A673 (cell line): ENCODE measurements around the gene LRRC30. TPM values are rescaled to one million over a fixed set of nuclear protein-coding genes. Genes with fewer than 3 reads are reported as not detected.
"Not testable (repeated sequence)": the region's sequence is repeated elsewhere in the genome, so short reads cannot be mapped to it uniquely, and the experiment has no call there.

Experiments used
- BruUV-seq: library from RNA; stranded (reverse); fragments of 400-500 nt; replicated peaks from 2 replicates; lab custom pipeline; 2021; lab: Mats Ljungman, UMichigan
- CTCF ChIA-PET: fragments of 300-600 bp; sonication (Branson Sonifier 250); formaldehyde crosslinking; loops from one replicate; lab custom pipeline; 2022; ENCODE audit warnings: antibody characterized with exemption; lab: Charles Lee
- POLR2A ChIA-PET: fragments of 300-600 bp; sonication (Branson Sonifier 250); formaldehyde crosslinking; loops from one replicate; lab custom pipeline; 2022; ENCODE audit warnings: antibody characterized with exemption; ENCODE audit not compliant: low non-redundant PET; lab: Charles Lee
- DNase-seq: peaks from one replicate; pipeline ENCODE4 v3.0.0-alpha.2; 2015; ENCODE audit warnings: low spot score
- H3K27ac ChIP-seq: fragments of 200-600 bp; sonication (generic); 2 replicates; pipeline ENCODE4 v1.5.1; 2016; ENCODE audit warnings: mixed run types, low read depth, mild to moderate bottlenecking, mixed read lengths, antibody characterized with exemption, low read length; ENCODE audit not compliant: poor library complexity, severe bottlenecking
- H3K27me3 ChIP-seq: fragments of 200-600 bp; sonication (generic); replicated peaks from 2 replicates; pipeline ENCODE4 v1.6.1; 2017; ENCODE audit warnings: mixed run types, low read depth, mild to moderate bottlenecking, mixed read lengths, antibody characterized with exemption, low read length; ENCODE audit not compliant: insufficient read depth, poor library complexity
- H3K36me3 ChIP-seq: fragments of 200-600 bp; sonication (generic); 2 replicates; pipeline ENCODE4 v1.6.1; 2016; ENCODE audit warnings: mixed run types, mild to moderate bottlenecking, mixed read lengths, antibody characterized with exemption, low read length; ENCODE audit not compliant: insufficient read depth, poor library complexity, severe bottlenecking
- H3K4me1 ChIP-seq: fragments of 200-600 bp; sonication (generic); 2 replicates; pipeline ENCODE4 v1.6.1; 2017; ENCODE audit warnings: mixed run types, mild to moderate bottlenecking, mixed read lengths, antibody characterized with exemption, low read length; ENCODE audit not compliant: insufficient read depth, poor library complexity, severe bottlenecking
- H3K4me3 ChIP-seq: fragments of 200-600 bp; sonication (generic); 2 replicates; pipeline ENCODE4 v1.5.1; 2016; ENCODE audit warnings: low read depth, mixed run types, mild to moderate bottlenecking, mixed read lengths, low read length; ENCODE audit not compliant: poor library complexity, severe bottlenecking
- H3K9me3 ChIP-seq: fragments of 200-600 bp; sonication (generic); 2 replicates; pipeline ENCODE4 v1.6.1; 2016; ENCODE audit warnings: mixed run types, low read depth, mild to moderate bottlenecking, mixed read lengths, antibody characterized with exemption, low read length; ENCODE audit not compliant: poor library complexity, severe bottlenecking
- EZH2 ChIP-seq: fragments of 200-600 bp; sonication (generic); IDR thresholded peaks from 2 replicates; pipeline ENCODE4 v1.6.1; 2017; ENCODE audit warnings: borderline replicate concordance, low read depth, mild to moderate bottlenecking, mixed read lengths, antibody characterized with exemption, low read length; ENCODE audit not compliant: poor library complexity, severe bottlenecking
- intact Hi-C: fragments of 100-400 bp; cut with micrococcal nuclease; formaldehyde crosslinking; loops from one replicate; pipeline ENCODE4 v1.10.0; 2022; ENCODE audit not compliant: unreplicated experiment
- total RNA-seq: library from RNA; stranded (reverse); gene quantifications from 2 replicates; pipeline ENCODE4 v1.2.3, GENCODE V29; 2021
- TF ChIP-seq, protein P1 (sequence below): fragments of 300-800, 200-600 bp; sonication (generic); conservative IDR thresholded peaks from 2 replicates; pipeline ENCODE4 v1.5.1; 2017; ENCODE audit warnings: low read depth, mild to moderate bottlenecking, antibody characterized with exemption, low read length, moderate library complexity, mixed read lengths

The LRRC30 gene
- total RNA-seq, 1 experiment from 2014 or later = not detected

DNA sequence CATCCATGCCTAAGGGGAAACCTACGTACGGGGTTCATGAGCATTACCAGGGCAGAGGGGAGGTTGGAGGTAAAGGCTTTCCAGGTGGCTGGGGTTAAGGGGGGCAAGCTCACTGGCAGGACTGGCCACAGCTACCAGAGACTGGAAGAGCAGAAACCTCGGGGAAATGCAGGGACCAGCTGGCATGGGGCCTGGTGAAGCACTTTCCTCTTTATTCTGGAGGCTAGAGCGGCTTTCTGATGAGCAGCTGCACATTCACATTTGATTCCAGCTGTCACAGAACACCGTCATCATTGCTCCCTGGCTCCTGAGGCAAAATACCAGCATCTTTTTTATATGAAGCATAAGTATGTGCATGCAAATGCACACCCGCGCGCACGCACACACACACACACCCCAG lies 28.7 kb upstream of the LRRC30 start:
- TF ChIP-seq EZH2 = no peak
- TF ChIP-seq, protein P1, sequence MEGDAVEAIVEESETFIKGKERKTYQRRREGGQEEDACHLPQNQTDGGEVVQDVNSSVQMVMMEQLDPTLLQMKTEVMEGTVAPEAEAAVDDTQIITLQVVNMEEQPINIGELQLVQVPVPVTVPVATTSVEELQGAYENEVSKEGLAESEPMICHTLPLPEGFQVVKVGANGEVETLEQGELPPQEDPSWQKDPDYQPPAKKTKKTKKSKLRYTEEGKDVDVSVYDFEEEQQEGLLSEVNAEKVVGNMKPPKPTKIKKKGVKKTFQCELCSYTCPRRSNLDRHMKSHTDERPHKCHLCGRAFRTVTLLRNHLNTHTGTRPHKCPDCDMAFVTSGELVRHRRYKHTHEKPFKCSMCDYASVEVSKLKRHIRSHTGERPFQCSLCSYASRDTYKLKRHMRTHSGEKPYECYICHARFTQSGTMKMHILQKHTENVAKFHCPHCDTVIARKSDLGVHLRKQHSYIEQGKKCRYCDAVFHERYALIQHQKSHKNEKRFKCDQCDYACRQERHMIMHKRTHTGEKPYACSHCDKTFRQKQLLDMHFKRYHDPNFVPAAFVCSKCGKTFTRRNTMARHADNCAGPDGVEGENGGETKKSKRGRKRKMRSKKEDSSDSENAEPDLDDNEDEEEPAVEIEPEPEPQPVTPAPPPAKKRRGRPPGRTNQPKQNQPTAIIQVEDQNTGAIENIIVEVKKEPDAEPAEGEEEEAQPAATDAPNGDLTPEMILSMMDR = no peak
- Histone ChIP-seq H3K9me3 (peaks cover 19% of the 10 kb centered on the region), H3K4me1 (no peaks in the 10 kb centered on the region), H3K27ac (no peak overlapping the region), H3K36me3 (no peaks in the 10 kb centered on the region), H3K4me3 (no peak overlapping the region), H3K27me3 (no peaks in the 10 kb centered on the region)
- POLR2A ChIA-PET = no interaction called here
- CTCF ChIA-PET = no interaction called here
- no TSS peak for BruUV-seq
- no peak for DNase-seq
- intact Hi-C loops = no loop called here

DNA sequence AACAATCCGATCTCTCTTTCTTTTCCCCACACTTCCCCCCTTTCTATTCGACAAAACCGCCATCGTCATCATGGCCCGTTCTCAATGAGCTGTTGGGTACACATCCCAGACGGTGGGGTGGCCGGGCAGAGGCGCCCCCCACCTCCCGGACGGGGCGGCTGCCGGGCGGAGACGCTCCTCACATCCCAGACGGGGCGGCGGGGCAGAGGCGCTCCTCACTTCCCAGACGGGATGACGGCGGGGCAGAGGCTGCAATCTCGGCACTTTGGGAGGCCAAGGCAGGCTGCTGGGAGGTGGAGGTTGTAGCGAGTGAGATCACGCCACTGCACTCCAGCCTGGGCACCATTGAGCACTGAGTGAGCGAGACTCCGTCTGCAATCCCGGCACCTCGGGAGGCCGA lies 27.3 kb upstream of the LRRC30 start:
- H3K27ac ChIP-seq, CTCF ChIA-PET, BruUV-seq, H3K4me3 ChIP-seq, intact Hi-C loops, H3K36me3 ChIP-seq, POLR2A ChIA-PET, H3K4me1 ChIP-seq, H3K27me3 ChIP-seq, DNase-seq: not testable (repeated sequence)
- peaks cover 19% of the 10 kb centered on the region for H3K9me3 ChIP-seq

DNA sequence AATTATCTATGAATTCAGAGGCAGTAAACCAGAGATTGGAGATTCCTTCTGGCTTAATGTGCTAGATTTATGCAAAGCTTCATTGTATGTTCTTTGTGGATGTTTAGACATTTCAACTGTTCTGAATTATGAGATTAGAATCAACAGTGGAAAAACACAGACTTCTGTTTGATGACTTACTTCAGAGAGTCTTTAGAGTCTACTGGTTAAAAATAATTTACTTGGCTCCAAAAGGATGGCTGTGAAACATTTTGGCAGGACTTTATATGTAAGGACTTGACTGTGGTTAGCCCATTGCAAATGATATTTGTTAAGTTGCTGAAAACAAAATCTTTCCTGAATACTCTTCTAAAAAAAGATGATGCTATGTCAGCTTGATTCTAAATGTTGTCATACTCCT lies 25.5 kb upstream of the LRRC30 start:
- no peak for DNase-seq
- no peak overlapping the region for H3K4me3 ChIP-seq
- H3K9me3 ChIP-seq = peaks cover 21% of the 10 kb centered on the region
- no peaks in the 10 kb centered on the region for H3K4me1 ChIP-seq
- TF ChIP-seq, protein P1 = no peak
- TF ChIP-seq EZH2 = no peak
- no peak overlapping the region for H3K27ac ChIP-seq
- H3K27me3 ChIP-seq = no peaks in the 10 kb centered on the region
- intact Hi-C loops = no loop called here
- ChIA-PET CTCF (no interaction called here), POLR2A (no interaction called here)
- no peaks in the 10 kb centered on the region for H3K36me3 ChIP-seq
- BruUV-seq = no TSS peak

DNA sequence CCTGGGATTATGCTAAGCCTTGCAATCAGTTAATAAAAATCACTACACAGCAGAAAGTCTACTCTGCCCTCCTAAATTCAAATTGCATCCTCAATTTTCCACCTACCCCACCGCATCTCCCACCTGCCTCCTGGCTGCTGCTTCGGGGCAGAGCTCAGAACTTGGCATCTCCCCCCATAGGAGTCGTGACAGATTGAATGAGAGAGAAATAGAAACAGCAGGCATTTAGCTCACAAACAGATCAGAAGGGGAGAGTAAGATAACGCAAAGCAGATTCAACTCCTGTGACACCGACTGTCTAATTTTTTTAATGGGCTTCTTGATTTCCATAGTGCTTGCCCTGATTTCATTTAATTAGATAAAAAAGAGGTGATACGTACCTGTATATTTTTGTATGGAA lies 24.7 kb upstream of the LRRC30 start:
- intact Hi-C loops = no loop called here
- H3K9me3 ChIP-seq = peaks cover 14% of the 10 kb centered on the region
- ChIA-PET CTCF (no interaction called here), POLR2A (no interaction called here)
- no peaks in the 10 kb centered on the region for H3K36me3 ChIP-seq
- H3K4me1 ChIP-seq = no peaks in the 10 kb centered on the region
- H3K27ac ChIP-seq = no peak overlapping the region
- BruUV-seq = no TSS peak
- H3K27me3 ChIP-seq = no peaks in the 10 kb centered on the region
- no peak for TF ChIP-seq EZH2
- TF ChIP-seq, protein P1 = no peak
- no peak overlapping the region for H3K4me3 ChIP-seq
- no peak for DNase-seq
